Hematopoietic multipotent progenitor cell treated with erythropoietin and hydrocortisone succinate and interleukin-3 and kit ligand, for 6 days (in vitro differentiated cells): Measurements from ENCODE around the gene RNF207.

ENCODE experiments used
- DNase-seq: peaks from one replicate; pipeline ENCODE4 v3.0.0-alpha.2; 2015

Gene RNF207

GRCh38 chr1:6249739-6250689 lies 44.1 kb downstream of the RNF207 start:
- no peak for DNase-seq

- DNase-seq, result no peak
These were observed 45.3 kb downstream of the RNF207 start for GRCh38 chr1:6251233-6251632.

DNA sequence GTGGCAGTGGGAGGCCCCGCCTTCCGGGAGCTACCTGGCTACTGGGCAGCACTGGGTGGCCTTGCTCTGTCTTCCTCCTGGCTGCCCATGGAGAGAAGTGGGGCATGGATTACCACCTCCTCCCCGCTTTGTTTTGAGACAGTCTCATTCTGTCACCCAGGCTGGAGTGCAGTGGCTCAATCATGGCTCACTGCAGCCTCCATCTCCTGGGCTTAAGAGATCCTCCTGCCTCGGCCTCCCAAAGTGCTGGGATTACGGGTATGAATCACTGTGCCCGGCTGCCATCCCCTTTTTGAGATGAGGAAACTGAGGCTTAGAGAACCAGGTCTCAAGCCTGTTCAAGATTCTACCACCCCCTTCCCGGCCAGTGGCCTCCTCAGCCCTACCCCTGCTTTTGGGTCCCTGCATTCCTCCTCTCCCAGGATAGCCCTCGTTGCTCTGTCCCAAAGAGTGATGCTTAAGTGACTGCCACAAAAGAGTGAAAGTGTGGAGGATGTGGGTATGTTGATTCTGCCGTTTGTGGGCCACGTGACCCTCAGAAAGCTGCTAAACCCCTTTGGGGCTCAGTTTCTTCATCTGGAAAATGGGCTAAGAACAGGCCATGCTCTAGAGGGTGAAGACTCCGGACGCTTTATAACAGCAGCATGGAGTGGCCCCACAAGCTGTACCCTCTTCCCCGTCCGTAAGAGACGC lies 45.9 kb downstream of the RNF207 start:
- DNase-seq, result no peak

DNA sequence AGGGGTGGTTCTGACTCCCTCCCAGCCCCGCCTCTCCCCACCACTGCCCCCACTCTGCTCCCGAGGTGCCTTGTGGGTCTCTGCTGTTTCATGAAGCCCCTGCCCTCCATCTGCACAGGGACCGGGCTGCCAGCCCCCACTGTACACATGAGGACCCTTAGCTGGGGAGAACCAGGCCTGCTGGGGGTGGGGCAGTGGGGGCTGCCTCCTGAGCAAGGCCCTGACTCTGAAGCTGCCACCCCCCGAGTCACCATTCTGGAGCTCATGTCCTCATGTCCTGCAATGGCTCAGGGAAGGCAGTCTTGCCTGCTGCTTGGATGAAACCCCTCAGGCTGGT lies 46.4 kb downstream of the RNF207 start:
- no peak for DNase-seq

- DNase-seq, result no peak
These were observed 47.5 kb downstream of the RNF207 start for GRCh38 chr1:6253380-6253779.

GRCh38 chr1:6254691-6255090 lies 48.8 kb downstream of the RNF207 start:
- DNase-seq, result no peak

DNA sequence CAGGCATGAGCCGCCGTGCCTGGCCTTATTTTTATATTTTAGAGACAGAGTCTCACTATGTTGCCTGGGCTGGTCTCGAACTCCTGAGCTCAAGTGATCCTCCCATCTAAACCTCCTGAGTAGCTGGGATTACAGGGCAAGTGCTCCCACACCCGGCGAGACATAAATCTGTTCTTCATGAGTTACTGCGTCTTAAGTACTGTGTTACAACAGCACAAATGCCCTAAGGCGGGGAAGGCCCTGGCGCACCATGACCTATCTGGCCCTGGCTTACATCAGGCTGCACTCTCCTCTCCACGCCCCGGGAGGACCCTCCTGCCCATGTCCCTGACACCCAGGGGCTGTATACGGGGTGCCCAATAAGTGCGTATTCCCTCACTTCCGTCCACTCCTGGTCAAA lies 50.7 kb downstream of the RNF207 start:
- DNase-seq, result no peak

DNA sequence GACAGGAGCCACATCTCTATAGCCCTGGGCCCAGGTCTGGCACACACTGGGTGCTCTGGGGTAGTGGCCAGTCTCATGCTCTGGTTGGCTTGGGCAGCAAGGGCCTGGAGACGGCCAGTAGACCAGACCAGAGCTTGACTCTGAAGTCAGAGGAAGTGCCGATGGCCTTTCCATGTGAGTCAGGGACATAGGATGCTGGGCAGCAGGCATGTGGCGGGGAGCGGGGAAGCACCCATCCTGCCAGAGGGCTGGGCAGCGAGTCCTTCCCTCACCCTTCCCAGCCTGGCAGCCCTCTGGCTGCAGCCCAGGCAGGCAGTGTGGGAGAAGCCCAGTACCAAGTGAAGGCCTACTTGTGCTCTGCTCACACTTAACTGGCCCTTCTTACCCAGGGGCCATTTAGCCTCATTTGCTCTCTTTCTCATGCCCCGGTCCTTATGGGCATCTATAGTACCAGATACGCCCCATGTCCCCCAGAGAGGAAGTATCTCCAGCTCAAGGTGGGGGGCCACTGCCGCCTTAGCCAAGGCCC lies 51.7 kb downstream of the RNF207 start:
- no peak for DNase-seq

- DNase-seq, result peak; percentile 74
These were observed 52.8 kb downstream of the RNF207 start for GRCh38 chr1:6258675-6259074.

DNA sequence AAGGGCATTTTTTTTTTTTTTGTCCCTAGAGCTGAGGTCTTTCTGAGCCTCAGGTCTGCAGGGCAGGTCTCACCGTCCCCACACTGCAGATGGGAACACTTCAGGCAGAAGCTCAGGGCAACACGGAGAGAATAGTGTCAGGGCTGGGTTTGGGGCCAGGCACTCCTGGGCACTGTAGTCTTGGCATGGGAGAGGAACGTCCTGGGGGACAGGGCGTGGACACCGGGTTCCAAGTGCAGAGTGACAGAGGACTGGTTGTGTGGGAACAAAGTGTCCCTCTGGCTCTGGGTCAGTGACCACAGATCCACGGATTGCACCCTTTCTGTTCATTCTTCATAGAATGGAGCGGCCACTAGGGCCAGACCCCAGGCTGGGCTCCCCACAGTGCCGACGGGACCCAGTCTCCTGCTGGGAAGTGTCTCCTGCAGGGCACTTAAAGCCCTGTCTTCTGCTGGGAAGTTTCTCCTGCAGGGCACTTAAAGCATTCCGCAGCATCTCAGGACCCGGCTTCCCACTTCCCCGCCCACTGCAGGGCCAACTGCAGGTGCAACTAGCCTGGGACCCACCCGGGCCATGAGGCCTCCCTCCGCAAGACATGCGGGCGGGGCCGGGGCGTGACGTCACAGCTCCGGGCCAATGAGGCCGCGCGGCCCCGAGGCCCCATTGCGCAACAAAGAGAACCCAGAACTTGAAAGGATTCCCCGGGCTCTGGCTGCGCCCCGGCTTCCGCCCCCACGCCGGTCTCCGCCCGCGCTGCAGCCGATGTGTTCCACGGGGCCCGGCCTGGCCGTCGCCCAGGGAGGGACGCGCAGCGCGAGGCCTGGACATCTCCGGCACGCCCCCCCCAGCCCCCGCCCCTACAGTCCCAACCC lies 53.8 kb downstream of the RNF207 start:
- DNase-seq, result peak; percentile 90

DNA sequence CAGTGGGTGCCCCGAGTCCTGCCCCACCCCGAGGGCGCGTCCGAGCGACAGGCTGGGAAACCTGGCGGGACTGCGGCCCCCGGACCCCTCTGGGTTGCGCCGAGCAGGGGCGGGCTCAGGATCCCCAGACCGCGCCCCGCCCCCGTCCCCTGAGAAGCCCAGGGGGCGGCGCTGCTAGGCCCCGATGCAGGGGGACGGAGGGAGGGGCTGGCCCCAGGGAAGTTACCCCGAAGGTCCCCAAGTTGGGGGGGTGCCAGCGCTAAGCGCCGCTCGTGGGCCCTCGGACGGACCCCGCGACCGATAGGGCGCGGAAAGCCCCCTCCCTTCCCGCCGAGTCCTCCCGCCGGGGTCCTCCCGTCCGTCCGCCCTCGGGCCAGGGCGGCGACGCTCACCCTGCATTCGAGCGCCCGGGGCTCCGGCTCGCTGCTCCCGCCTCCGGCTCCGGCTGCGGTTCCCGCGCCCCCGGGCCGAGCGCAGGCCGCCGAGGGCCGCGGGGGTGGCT lies 54.6 kb downstream of the RNF207 start:
- DNase-seq, result no peak

DNA sequence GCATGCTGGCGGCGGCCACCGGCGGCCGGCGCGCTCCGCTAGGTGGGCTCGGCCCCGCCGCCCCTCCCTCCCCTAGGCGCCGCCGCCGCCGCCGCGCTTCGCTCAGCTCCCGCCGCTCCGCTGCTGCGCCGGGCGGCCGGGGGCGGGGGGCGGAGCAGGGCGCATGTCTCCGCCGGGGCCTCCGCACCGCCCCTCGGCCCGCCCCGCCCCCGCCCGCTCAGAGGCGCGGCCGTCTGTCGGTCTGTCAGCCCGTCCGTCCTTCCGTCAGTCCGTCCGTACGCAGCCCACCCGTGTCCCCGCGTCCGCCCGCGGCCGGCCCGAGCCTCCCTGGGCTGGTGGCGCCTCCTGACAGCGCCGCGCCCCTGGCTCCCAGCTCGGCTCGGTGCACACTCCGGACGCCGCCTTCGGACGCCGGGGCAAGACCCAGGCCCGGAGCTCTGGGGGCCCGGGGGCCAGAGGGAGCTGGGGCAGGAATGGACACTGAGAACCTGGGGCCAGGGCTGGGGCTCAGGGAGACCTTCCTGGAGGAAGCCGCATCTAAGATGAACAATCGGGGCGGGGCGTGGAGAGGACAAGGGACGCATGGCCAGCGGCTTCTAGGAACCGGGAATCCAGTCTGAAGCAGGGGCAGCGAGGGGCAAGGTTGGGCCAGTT lies 55.2 kb downstream of the RNF207 start, which contains the start of gene GPR153:
Gene GPR153 (minus strand): TSS at position 138 of the 654 bp plus-strand sequence. CDS start 6,193 bp downstream, outside the sequence.
- DNase-seq, result peak; percentile 58

DNA sequence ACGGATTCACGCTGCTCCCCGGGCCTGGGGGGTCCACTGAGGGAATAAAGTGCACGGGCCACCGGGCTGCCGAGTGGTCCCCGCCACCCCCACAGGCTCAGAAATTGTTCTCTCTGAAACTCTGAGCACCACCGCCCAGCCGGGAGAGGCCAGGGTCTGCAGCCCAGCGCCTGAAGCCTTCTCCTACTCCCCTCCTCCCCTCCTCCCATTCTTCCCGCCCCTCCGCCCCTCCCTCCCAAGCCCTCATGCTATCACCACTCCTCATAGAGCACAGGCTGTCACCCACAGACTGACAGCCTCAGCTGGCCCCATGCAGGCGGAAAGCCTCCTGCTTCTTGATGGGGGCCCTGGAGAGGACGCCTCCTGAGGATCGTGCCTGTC lies 55.7 kb downstream of the RNF207 start:
- DNase-seq, result no peak

- DNase-seq, result no peak
These were observed 56.9 kb downstream of the RNF207 start for GRCh38 chr1:6262555-6263420.

GRCh38 chr1:6263716-6264115 lies 57.8 kb downstream of the RNF207 start:
- DNase-seq, result no peak

GRCh38 chr1:6265151-6265550 lies 59.2 kb downstream of the RNF207 start:
- DNase-seq, result no peak

DNA sequence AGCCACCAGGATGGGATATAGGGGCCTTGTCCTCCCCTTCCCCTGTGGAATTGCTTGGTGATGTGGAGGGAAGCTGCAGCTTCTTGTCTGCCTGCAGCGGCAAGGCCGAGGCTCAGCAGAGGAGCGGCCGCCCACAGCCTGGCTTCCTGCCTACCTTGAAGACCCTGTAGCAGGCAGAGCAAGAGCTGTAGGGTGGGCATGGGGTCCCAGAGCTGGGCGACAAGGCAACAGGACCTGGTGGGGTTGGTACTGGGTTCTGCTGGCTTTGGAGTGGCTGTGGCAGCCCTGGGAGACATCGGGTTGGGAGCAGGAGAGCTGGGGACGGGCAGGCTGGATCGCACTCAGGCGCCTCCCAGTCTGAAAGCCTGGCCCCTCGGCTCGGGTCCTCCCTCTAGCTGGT lies 60.7 kb downstream of the RNF207 start:
- DNase-seq, result no peak

- DNase-seq, result no peak
These were observed 61.9 kb downstream of the RNF207 start for GRCh38 chr1:6267686-6268322.

DNA sequence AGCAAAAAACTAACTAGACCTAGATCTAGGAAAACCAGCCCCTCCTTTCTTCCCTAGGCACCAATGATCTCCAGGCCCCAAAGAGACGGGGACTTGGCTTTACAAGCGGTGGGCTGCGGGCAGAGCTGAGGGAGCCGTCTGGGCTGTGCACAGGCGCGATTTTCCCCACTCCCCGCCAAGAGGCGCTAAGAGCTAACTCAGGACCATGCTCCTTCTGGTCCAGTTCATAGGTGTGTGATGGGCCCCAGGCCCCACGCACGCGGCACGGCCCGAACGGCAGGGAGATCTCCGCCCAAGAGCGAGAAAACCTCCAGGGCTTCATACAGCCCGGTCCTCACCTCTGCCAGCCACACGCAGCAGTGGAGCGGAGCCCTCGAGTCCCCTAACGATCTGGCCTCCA lies 62.5 kb downstream of the RNF207 start:
- no peak for DNase-seq

DNA sequence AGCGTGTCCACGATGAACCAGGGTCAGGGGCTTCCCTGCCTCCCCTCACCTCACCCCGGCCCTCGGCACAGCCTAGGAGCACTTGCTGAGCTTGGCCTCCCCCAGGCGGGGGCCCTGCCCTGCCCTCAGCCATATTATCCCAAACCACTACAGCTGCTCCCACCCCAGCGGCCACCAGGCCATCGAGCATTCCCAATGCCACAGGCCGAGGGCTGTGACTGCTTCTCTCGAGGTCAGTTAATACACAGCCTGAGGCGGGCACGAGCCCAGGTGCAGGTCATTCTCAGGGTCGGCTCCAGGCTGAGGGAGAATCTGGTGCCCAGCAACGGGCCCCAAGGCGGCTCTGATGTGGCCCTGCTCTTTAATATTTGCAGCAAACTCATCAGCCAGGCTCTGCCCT lies 63.4 kb downstream of the RNF207 start:
- no peak for DNase-seq
